Panc1 (cell line): ENCODE measurements around the gene PSMD8.
A peak's percentile ranks its signal among the peaks of the same experiment; 100 is the strongest.

Source experiments
- POLR2AphosphoS5 ChIP-seq: IDR thresholded peaks from 2 replicates; pipeline ENCODE4 v1.6.1; 2012; ENCODE audit warnings: mild to moderate bottlenecking, low read depth, low read length, moderate library complexity
- SIN3A ChIP-seq: IDR thresholded peaks from 2 replicates; pipeline ENCODE4 v1.6.1; 2012; ENCODE audit warnings: low read depth, mild to moderate bottlenecking, low read length, moderate library complexity, borderline replicate concordance; ENCODE audit not compliant: insufficient read depth
- TCF7L2 ChIP-seq: IDR thresholded peaks from 2 replicates; pipeline ENCODE4 v1.6.1; 2011; ENCODE audit warnings: mild to moderate bottlenecking, low read depth, low read length, inconsistent platforms
- TF ChIP-seq, protein P1 (sequence below): fragments of 450-650 bp; IDR thresholded peaks from 2 replicates; pipeline ENCODE4 v1.5.1; 2017; ENCODE audit warnings: mild to moderate bottlenecking
- TF ChIP-seq, protein P2 (sequence below), 2 experiments: IDR thresholded peaks; 2 replicates each; pipeline ENCODE4 v1.6.1; 2011 to 2012; ENCODE audit warnings: low read depth in 2 of 2, control low read depth in 1 of 2, low read length in 1 of 2, mild to moderate bottlenecking in 1 of 2, moderate library complexity in 1 of 2; ENCODE audit not compliant: insufficient read depth in 1 of 2

DNA sequence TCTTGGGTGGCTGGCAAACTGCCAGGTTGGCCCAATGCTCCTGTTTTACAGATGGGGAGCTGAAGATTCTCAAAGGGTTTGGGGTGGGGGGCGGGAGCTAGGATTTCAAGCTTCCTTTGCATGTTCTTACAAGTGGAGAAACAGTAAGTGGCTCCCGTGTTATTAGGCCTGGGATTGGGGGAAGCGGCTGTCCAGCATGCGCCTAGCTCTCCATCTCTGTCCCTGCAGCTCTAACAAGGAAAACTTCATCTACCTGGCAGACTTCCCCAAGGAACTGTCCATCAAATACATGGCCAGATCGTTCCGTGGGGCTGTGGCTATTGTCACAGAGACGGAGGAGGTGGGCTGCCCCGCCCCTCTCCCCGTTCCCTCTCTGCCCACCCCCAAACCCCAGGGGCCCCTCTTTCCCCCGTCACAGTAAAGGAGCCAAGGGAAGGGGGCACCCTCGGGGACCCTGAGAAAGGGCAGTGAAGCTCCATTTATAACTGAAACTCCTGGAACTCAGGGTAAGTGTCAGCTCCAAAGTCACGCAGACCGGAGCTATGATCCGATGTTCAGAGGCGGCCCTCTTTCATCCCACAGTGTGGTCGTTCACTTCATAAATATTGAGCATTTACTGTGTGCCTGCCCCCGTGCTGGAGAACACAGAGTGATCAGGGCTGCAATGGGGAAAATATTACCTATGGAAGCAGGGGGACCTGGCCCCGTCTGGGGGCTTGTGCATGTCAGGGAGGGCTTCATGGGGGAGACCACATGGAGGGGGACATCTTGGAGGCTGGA is 14.9 kb upstream of the PSMD8 start:
- TF ChIP-seq, protein P1, sequence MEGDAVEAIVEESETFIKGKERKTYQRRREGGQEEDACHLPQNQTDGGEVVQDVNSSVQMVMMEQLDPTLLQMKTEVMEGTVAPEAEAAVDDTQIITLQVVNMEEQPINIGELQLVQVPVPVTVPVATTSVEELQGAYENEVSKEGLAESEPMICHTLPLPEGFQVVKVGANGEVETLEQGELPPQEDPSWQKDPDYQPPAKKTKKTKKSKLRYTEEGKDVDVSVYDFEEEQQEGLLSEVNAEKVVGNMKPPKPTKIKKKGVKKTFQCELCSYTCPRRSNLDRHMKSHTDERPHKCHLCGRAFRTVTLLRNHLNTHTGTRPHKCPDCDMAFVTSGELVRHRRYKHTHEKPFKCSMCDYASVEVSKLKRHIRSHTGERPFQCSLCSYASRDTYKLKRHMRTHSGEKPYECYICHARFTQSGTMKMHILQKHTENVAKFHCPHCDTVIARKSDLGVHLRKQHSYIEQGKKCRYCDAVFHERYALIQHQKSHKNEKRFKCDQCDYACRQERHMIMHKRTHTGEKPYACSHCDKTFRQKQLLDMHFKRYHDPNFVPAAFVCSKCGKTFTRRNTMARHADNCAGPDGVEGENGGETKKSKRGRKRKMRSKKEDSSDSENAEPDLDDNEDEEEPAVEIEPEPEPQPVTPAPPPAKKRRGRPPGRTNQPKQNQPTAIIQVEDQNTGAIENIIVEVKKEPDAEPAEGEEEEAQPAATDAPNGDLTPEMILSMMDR, result no peak
- TF ChIP-seq TCF7L2 (peak; percentile 51; the same call in 1 of the 2 replicates), SIN3A (no peak), POLR2AphosphoS5 (no peak)
- TF ChIP-seq, protein P2, sequence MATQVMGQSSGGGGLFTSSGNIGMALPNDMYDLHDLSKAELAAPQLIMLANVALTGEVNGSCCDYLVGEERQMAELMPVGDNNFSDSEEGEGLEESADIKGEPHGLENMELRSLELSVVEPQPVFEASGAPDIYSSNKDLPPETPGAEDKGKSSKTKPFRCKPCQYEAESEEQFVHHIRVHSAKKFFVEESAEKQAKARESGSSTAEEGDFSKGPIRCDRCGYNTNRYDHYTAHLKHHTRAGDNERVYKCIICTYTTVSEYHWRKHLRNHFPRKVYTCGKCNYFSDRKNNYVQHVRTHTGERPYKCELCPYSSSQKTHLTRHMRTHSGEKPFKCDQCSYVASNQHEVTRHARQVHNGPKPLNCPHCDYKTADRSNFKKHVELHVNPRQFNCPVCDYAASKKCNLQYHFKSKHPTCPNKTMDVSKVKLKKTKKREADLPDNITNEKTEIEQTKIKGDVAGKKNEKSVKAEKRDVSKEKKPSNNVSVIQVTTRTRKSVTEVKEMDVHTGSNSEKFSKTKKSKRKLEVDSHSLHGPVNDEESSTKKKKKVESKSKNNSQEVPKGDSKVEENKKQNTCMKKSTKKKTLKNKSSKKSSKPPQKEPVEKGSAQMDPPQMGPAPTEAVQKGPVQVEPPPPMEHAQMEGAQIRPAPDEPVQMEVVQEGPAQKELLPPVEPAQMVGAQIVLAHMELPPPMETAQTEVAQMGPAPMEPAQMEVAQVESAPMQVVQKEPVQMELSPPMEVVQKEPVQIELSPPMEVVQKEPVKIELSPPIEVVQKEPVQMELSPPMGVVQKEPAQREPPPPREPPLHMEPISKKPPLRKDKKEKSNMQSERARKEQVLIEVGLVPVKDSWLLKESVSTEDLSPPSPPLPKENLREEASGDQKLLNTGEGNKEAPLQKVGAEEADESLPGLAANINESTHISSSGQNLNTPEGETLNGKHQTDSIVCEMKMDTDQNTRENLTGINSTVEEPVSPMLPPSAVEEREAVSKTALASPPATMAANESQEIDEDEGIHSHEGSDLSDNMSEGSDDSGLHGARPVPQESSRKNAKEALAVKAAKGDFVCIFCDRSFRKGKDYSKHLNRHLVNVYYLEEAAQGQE (IDR thresholded peaks at IDR 0.05; ENCODE audit: insufficient read depth in 1 of 2, low read depth in 2 of 2, low read length in 1 of 2), result no peak
